GM21423 (cell line): ENCODE measurements around the gene PHACTR1.

ENCODE experiments used
- ATAC-seq: cut with Tn5 transposase; IDR thresholded peaks from one replicate; pipeline ENCODE4 v1.9.1; 2021; ENCODE audit warnings: mild to moderate bottlenecking, moderate library complexity; ENCODE audit not compliant: unreplicated experiment

Gene PHACTR1

DNA sequence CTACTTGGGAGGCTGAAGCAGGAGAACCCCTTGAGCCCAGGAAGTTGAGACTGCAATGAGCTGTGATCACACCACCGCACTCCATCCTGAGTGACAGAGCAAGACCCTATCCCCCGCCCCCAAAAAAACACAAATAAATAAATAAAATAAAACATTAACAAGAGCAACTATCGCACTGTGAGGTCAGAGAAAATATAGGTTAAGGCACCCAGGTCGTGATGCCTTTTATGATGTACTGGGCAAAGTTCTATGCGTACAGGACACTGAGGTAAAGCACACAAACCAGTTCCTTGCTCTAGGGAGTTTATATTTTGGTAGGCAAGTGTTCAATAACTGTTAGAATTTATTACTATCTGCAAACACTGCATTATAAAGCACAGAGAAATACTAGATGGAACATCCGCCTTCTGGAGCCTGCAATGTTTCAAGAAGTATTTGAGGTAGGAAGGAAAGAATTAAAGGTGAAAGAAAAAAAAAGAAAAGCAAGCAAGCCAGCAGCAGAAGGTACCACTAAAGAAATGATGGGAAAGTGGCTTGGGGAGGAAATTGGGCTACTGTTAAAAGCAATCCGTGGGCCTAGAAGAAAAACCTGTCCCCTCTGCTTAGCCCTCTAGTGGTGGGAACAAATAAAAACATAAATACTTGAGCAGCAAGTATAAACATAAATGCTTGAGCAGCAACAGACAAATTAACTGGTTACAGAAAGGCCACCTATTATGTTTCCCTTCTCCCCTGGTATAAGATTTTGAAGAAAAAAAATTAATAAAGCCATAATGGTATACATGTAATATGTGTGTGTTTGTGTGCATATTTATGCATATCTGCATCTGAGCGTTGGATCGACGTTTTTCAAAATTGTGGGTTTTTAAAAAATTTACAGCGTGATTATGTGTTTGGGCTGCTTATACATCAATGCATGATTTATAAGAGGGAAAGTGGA is 128.0 kb downstream of the PHACTR1 start:
- ATAC-seq = no peak

DNA sequence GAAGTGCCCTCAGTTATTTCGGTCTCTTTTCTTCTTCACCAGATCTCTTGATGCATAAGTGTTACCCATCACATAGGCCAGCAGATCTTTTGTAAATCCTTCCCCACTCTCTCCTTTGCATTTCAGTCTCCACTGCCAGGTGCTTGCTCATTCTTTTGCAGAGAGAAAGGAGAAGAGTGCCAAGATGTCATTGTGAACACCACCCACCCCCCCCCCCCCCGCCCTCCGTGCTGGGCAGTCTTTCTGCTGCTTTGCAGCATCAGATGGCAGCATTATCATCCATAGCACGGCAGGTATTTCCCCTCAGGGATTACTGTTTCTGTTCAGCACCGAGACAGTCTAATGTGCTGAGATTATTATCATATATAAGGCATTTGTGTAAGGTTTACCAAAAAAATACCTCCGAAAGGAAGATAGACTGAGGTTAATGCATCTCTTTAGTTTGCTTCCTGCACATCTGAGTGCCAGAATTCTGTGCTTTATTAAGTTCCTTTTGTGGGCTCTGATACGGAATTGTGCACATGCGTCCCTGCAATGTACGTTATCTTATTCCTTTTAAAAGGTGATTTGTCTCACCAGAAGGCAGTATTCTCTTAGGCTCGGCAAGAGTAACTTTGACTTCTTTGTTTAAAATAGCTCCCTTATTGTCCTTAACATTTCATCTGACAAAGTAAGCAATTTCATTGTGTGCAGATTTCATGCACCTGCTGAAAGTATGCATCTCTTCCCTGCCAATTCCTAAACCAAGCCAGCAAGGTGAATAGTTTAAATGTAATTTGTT is 128.8 kb downstream of the PHACTR1 start:
- no peak for ATAC-seq

DNA sequence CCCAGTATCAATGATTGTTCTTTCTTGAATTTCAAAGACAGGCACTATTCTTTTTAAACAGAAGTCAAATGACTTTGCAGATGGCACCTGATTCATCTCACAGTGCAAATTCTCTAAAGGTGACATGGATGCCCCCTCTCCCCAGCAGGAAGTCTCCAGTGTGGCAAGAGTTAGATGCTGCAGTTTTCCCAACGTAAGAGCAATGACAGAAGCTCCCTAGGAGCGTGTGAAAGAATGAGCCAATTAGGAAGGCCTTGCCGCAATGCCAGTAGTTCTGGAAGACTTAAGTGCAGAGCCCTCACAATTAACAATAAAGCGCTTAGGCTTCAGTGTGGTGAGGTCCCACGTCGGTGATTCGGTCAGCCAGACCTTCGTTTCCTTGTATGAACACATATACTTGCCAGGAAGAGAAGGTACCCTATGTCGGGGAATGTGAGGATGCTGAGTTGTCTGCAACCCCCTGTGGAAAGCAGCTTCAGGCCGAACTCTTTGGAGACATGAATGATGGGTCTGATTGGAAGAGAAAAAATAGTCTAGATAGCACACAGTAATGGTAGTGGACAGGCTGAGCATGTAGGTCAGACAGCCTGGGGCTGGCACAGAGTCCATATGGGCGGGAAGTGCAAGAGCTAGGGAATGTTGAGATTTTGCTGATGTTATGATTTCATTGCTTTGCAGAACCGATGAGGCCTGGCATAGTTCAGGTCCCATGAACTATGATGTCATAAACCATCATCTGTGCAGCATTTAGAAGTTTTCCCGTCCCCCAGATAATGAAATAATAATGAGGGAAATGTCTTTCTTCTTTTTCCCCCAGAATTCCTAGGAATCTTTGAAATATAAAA is 132.6 kb downstream of the PHACTR1 start:
- no peak for ATAC-seq

DNA sequence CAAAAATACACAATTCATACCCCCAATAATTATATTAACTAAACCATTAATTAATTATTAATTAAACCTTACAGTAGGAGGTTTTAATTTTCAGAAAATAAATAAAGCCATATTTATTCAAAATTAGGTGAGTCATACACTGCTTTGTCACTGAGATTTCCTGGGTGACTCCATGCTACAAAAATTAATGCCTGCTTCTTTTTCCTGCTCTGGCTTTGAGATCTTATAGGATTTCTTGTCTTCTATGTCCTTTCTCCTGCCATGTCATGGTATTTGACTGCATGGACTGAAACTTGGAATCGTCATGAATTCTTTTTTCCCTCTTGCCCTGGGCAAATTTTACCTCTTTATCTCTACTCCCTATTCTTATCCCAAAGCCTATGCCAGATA is 133.2 kb downstream of the PHACTR1 start:
- no peak for ATAC-seq

DNA sequence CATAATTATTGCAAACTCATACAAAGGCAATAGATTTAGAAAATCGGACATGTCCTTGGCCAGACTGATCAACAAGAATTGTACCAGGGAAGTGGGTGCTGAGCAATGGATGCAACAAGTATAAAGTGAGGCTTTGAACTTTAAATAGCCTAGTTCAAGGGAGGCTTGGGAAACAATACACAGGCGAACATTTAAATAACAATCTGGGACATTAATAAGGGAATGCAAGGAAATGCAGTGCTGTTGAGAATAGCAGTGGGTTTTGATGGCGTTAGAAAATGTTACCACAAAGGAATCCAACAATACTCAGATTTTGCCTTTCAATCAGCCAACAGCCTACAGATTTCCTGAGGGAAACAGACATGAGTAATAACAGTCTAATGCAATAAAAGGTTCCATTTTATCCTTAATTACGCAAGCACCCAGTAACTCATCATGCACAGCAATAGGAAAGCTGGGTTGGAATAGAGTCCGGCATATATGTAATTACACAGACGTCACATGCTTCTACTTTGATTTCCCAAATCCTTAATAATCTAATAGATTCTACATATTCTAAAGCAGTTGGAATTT is 134.6 kb downstream of the PHACTR1 start:
- ATAC-seq = no peak

DNA sequence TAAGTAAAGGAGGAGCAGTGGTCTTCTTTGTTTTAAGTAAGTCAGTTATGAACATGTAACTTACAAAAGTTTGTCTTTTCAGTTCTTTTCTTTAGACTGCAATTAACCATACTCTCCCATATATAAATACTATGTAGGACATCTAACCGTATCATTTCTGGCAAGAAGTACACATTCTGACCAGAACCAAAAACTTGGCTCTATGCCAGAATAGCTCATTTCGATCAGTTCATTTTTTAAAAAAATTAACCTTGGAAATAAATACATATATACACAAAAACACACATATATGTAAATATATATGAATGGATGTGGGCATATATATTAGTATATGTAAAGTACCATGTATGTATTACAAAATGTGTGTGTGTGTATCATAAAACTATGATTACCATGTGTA is 145.0 kb downstream of the PHACTR1 start:
- no peak for ATAC-seq

DNA sequence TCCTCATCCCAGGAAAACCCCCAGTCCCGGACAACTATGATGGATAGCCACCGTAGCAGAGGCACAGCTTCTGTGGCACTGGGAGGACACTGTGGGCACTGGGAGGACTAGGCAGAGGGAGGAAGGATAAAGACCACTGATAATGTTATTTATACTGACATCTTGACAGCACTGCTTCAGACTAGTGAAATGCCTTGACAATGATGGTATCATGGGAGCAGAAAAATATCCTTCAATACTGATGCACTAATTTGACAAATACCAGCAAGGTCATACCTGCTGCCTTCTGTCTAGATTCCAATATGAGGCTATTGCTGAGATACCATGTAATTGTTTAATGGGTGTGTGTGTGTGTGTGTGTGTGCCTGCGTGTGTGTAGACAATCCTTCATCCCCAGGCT is 148.6 kb downstream of the PHACTR1 start:
- no peak for ATAC-seq

DNA sequence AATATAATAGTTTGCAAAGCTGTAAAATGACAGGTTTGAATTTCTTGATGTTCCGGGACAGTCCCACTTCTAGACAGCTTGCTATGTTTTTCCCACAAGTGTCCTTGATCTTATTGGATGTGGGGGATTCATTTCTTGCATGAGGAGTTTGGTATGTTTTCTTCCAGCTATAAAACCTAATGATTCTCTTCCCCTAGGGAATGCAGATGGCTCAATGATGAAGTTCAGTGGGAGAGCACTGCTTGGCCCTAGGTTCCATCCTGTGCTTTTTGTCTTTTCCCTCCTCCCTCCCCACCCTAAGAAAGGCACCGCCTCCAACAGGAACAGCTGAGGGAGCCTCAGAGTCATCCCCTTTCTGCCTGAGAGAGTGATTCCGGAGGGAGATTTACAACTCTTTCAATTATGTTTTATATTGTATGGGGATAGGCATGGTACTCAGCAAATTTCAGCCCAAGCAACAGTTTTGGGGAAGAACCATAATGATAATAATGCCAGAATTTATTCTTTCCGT is 149.2 kb downstream of the PHACTR1 start:
- ATAC-seq = no peak

DNA sequence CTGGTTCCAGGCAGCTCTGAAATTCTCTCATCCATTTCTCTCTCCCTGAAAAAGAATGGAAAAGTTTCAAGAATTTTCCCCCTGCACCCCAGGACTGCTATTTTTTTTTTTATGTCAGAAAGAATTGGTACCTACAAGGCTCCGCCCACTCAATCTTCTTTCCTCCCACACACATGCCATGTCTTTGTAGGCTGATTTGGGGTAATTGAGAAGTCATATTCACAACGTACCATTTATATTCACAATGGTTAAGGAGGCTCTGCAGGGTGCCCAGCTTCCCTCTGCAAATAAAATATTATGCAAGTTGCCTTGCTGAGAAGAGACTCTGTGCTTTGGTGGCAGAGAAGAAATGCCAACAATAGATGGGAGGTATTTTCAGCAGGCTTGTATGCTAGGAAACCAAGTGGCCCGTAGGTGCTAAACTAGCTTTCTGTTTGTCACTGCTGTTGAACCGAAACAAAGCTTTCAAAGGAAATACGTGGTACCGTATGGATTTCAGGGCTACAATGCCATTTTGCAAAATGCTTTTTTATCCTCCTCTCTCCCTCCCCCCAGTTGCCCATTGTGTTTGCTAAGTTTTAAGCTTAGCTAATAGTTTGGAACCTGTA is 150.0 kb downstream of the PHACTR1 start:
- ATAC-seq = no peak

DNA sequence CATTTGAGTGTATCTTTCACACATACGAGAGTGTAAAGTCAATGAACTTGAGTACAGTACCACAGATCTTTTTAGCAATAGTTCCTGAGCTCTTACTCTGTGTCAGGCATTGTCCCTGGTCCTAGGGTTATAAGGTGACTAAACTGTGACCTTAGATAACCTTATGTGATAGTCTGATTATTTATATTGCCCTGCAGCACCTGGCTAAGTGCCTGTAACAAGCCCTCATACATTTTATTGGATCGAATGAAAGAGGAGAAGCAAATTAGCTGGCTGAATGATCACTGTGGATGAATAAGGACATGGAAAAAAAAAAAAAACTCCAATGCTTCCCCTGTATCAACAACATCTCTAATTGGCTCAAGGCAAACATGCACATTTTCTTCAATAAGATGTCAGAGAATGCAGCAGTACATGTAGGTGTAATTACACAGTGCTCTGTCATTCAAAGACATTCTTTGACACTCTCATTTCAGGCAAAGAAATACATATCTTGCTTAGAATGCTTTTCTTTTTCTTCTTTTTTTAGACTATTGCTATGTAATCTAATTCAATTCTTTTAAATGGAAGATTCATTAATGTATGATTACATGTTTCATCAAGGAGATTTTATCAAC is 153.4 kb downstream of the PHACTR1 start:
- no peak for ATAC-seq

DNA sequence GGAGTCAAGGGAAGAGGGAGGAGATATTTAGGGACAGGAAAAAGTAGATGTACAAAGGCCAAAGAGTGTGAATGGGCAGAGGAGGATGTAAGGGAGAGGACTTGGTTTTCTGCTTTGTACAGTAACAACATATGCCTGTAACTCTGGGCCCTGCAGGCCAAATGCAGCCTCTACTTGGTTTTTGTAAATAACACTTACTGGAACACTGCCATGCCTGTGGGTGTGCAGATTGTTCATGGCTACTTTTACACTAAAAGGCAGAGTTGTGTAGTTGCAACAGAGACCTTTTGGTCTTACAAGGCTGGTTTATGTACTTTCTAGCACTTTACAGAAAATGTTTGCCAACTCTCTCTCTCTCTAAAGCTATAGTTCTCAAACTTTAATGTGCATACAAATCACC is 157.1 kb downstream of the PHACTR1 start:
- no peak for ATAC-seq

DNA sequence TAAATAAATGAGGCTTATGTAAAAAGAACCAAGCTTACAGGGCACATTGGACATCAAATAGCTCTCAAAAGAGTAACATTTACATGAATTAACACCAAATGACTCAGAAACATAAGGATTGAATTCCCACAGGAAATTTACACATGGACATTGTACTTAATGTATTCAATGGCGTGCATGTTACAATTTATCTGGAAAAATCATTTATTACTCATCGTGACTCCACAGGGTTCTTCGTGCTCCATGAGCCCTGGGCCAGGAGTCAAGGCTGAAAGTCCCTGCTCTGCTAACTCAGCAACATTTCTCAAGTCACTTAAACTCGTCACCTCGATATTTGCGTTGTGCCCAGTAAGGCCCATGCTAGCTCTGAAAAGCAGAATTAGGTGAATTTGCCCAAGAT is 158.5 kb downstream of the PHACTR1 start:
- no peak for ATAC-seq

DNA sequence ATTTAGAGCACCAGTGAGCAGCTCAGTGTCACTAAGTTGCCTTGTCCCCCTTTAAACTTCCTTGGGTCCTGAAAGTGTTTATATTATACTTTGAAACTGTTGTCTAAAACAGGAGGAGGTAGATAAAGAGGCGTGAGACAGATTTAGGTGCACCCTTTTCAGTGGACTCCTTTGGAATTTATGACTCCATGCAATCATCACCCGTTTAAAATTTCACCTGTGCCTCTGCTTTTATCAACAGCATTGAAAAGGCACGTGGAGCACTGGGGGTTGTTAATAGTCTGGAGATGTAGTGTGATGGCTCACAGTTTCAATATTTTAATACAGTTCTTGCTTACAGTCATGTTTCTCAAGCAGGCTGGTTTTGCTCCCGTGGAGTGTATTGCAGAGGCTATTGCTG is 162.2 kb downstream of the PHACTR1 start:
- ATAC-seq = no peak

DNA sequence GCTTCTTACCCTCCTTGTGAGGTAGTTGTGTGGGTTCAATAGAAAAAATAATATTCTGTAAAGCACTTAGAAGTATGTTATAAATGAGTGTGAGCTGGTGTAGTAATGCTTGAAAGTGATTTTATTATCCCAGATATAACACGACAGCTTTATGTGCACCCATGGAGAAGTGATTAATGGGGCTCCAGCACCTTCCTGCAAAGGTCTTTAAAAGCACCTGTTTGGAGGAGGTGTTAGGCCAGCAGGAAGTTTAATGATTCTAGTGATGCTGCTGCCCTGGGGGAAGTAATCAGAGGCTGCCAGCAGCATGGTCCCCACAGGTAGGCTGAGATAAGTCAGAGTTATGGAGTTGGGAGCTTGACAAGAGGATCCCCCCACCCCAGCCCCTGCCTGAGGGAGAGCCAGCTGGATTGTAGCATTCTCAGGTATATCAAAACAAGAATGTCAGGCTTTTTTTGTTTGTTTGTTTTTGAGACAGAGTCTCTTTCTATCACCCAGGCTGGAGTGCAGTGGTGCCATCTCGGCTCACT is 166.3 kb downstream of the PHACTR1 start:
- no peak for ATAC-seq

DNA sequence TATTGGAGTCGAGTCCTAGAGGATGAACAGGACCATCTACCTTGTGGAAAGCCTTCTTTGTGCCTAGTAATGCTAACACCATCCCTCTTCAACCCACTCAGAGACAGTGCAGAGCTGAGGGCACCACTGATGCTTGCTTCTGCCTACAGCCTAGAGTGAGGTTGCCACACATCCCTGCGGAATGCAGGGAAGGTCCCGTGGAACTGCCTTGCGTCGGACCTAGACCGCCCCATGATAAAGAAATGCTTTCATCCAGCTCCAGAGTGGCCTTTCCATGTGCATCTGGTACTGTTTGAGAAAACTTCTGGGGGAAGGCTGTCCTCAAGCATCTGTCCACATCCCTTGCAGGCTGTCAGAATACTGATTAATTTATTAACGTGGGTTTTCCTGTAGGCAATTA is 168.4 kb downstream of the PHACTR1 start:
- ATAC-seq = no peak

DNA sequence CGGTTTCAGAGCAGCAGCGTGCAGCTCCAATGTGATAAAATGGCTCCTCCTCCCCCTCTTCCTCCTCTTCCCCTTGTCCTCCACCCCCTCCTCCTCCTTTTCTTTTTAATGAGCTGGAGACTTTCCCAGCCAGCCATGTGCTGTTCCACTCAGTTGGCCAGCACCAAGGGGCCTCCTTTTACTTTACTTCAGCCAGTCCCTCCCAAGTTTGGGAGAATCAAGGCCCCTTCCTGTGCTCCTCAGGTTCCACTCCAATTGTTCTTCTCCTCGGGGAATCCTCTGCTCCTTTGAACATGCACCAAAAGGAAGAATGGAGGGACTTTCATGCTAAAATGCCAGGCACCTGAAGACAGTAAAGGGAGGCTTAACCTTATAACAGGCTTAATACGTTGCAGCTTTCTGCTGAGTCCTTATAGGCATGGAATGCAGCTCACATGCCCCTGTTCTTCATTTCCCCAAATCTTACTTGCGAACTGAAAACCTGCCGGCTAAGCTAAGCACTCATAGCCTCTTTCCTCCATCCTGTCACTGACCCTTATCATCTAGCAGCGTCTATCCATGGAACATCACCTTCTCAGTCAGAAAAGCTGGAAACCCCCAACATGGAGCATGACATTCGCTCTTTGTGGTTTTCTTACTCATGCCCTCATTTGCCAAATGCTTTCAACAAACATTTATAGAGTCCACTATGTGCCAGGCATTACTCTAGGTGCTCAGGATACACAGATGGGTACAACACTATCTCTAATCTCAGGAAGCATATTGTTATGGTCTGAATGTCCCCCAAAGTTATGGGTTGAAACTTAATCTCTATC is 170.6 kb downstream of the PHACTR1 start:
- no peak for ATAC-seq

DNA sequence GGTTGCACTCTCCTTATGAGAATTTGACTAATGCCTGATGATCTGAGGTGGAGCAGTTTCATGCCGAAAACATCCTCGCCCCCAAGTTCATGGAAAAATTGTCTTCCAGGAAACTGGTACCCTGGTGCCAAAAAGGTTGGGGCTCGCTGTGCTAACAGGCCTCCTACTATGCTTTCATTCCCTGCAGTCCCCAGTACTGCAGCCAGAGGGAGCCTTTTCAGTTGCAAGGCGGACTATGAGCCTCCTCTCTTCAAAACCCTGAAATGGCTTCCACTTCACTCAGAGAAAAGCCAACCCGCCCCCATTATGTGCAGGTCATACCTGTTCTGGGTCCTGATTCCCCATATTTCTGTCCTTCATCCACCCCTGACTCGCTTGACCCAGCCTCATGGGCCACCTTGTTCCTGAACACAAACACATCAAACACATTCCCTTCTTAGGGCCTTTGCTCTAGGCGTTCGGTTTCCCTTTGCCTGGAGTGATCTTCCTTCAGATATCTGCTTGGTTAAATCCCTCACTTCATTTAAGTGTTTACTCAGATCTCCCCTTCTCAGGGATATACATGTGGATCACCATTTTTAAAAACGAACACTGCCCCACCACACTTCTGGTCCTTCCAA is 173.7 kb downstream of the PHACTR1 start:
- ATAC-seq = no peak

DNA sequence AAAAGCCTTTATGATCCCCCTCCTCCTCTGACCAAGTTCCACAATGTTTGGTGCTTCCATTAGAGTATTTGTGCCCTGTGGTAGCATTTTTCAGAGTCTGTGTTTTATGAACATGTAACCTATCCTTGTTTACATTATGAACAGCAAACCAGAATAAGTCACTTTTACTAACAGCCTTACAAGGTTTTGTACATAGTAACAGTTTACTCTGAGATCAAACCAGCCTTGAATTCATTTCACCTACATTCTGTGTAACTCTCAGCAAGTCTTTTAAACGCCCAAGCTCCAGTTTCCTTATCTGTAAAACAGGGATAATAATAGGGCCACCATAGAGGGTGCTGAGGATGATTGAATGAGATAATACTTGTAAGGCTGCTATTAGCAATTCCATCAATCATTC is 175.0 kb downstream of the PHACTR1 start:
- ATAC-seq = no peak
